DMS153 treated with DMSO at 0.1 percent for 48 hours (cell line): ENCODE results near the gene VMP1.

Source experiments
- DNase-seq: peaks from one replicate; lab custom pipeline; 2025; ENCODE audit not compliant: unreplicated experiment; lab: John Stamatoyannopoulos, UW

VMP1 gene

DNA sequence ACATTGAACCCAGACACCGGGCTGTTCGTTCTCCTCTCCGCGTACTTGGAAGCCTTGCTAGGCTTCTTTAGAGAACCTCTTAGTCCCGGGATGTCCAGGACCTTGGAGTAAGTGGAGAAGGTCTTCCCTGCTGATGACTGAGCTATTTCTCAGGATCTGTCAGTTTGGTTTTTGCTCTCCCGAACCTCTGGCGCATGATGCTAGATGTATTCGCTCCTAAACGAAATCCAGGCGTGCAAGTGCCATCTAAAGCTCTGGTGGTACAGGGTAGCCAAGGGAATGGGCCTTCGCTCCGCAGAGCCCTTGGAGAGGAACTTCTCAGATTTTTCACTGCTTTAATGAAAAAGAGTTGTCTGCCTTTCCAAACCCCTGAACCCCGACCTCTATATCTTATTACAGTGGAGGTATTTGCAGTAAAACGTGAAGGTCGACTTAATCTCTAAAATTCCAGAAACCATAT is 547 bp downstream of the VMP1 start:
- DNase-seq = no peak

DNA sequence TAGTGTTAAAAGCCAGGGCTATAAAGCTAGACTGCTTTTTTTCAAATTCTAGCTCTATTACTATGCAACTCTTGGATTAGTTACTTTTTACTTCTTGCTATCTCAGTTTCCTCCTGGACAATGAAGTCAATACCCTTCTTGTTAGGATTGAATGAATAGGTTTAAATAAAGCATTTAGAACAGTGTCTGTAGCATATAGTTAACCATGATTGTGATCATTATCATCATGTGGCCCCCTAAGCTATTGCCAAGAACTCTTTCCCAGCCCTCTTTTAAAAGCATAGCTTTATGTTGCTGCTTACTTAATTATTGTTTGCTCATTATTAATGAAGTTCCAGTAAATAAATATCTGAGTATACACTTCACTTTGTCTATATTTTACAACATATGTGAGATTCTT is 4.5 kb downstream of the VMP1 start:
- no peak for DNase-seq

DNA sequence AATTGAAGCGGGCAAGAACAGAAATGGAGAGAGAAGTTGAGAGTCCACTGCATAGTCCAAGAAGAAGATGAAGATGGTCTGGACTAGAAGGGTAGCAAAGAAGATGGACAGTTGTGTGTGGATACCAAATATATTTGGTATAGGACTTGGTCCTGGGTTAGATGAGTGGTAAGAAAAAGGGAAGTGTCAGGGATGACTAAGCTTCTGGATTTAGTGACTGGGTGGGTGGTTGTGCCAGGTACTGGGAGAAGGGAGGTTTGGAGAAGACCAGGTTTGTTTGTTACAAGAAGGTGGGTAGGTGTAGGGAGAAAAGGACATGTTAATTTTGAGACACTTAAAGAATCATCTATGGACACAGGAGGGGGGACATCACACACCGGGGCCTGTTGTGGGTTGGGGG is 5.4 kb downstream of the VMP1 start:
- no peak for DNase-seq

DNA sequence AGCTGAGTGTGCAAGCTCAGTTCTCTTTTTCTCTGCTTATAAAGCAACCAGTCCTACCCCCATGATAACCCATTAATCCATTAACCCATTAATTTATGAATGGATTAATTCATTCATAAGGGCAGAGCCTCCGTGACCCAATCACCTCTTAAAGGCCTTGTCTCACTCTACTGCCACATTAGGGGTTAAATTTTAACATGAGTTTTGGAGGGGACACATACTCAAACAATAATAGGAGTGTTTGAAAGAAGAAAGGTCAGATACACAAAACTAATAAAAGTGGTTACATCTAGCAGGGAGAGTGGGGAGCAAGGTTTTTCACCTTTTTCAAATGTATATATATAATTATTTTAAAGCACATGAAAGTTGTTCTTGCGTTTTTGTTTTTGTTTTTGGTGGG is 6.8 kb downstream of the VMP1 start:
- no peak for DNase-seq

DNA sequence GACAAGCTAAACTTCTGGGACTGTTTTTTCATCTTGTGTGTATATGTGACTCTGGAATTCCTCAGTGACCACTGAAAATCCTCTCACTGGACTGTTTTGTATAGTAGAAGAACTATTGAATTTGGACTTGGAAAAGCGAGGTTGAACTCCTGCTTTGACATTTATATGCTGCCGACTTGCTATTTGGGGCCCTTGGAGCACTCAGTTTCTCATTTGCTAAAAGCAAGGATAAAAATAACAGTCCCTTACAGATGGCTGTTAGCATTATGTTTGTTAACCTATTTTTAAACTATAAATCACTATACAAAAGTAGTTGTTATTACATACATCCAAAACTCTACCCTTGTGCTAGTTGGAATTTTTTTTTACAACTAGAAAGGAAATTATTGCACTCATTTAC is 9.0 kb downstream of the VMP1 start:
- DNase-seq = no peak

DNA sequence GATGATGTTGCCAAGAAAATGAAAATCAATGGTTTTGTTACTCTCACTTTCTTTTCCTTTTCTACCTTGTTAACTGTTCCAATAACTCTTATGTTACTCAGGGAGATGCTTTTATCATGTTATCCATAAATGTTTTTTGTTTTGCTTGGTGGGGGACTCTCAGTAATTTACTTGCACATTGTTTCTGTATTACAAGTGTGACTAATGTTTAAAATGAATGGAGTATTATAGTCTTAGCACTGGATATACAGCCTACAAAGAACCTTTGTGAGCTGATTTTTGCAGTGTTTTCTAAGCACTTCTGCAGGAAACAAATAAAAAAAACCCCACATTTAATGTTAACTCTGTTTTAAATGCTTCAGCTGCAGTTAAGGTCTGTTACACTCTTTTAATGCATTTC is 12.1 kb downstream of the VMP1 start:
- no peak for DNase-seq

DNA sequence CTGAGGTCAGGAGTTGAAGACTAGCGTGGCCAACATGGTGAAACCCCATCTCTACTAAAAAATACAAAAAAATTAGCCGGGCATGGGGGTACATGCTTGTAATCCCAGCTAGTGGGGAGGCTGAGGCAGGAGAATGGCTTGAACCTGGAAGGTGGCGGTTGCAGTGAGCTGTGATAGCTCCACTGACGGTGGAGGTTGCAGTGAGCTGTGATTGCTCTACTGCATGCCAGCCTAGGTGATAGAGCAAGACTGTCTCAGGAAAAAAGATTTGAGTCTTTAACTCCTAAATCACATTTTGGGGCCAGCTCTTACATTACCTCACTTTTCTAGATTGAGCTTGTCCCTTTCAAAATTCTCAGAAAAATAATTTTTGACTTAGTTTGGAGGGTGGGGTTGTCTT is 15.2 kb downstream of the VMP1 start:
- no peak for DNase-seq

DNA sequence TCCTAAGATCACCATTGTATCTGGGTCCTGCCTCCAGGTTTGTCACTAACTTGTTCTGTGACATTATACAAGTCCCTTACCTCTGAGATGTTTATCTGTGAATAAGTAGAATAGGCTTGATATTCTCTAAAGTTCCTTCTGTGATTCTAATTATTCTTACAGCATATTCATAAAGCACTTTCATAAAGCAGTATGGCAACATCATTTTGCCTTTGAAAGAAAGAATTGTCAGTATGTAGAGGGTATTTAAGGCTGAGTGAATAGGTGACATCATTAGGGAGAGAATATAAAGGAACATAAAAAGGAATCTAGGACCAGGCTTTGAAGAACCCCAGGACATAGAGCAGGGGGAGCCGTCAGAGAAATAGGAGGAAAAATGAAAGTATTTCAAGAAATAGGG is 15.6 kb downstream of the VMP1 start:
- no peak for DNase-seq

DNA sequence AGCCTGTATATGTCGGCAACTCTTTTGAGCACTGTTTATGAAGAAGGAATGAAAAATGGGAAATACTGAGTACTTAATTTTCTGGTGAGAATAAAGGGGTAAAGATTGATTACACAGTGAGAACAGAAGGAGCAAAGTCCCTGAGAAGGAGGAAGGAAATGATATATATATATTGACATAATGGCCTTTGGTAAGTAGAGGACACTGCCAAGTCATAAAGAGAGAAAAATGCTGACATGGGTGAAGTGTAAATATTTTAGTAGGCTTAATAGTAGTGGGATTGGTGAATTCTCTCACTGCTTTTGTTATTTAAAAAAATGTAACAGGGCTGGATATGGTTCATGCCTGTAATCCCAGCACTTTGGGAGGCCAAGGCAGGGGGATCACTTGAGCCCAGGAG is 16.2 kb downstream of the VMP1 start:
- no peak for DNase-seq

DNA sequence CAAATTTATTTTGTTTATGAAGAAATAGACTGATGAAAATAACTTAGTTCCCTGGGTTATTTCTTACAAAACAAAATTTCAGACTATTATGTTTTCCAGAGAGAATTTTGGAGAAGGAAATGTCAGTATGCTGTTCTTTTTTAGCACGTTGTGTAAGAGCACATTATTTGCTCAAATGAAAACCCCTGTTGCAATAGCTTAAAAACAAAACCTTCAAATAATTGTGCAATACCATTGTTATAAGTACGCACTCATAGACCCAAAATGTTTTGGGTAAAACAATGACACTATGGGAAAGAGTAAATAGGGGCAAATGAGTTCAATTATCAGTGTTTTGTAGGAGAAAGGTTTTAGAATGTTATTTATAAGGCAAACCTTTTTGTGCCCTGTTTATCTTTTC is 18.2 kb downstream of the VMP1 start:
- no peak for DNase-seq

DNA sequence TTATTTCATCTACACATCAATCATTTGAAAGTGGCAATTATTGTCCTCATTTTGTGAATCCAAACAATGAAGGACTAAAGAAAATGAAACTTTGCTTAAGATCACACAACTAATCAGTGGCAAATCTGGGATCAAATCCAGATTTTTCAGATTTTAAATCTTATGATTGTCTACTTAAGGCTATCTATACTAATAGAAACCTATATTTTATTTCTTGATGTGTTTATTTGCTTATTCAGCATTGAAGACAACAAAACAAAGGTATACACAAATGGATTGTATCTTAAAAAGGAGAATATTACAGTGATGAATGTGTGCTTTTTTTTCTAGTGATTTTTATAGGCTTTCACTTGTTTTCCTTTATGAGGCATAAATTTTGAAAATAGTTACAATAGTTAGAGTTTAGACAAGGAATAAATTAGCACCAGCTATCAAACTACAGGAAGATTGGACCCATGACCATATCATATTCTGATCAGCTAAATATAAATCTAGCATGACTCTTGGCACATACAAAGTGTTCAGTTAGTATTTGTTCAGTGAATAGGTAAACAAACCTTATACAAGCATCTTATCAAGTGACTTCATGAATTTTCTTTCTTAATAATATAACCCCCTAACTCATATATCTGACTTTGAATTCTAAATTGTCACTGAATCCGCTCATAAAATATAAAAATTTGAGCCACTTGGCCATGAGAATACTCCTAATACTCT is 20.5 kb downstream of the VMP1 start:
- no peak for DNase-seq

DNA sequence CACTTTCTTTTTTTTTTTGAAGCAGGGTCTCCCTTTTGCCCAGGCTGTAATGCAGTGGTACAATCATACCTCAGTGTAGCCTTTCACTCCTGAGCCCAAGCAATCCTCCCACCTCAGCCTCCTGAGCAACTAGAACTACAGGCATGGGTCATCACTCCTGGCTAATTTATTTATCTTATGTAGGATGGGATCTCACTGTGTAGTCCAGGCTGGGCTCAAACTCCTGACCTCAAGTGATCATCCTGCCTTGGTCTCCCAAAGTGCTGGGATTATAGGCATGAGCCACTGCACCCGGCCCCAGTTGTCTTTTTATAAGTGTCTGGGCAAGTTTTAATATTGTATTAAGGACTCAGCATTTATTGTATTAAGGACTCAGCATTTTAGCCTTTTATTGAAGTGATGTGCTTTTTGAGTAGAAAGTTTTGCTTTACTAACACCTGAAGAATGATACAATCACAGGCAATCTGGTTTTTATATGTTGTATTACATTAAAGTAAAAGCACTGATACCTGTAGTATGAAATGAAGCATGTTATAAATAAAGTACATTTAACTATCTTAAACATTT is 22.9 kb downstream of the VMP1 start:
- no peak for DNase-seq

DNA sequence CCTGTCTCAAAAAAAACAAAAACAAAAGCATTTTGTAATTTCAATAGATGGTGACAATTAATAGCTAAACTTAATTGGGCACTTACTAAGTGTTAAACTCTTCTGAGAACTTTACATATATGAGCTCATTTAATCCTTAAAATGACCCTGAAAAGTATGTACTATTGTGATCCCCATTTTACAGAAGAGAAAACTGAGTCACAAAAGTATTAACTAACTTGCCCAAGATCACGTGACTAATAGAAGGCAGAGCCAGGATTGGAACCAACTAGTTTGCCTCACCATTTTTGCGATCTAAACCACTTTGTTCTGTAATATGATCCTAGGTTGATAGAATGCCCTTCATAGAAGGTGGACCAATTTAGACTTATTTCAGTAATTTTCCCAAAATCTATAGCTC is 26.2 kb downstream of the VMP1 start:
- no peak for DNase-seq

DNA sequence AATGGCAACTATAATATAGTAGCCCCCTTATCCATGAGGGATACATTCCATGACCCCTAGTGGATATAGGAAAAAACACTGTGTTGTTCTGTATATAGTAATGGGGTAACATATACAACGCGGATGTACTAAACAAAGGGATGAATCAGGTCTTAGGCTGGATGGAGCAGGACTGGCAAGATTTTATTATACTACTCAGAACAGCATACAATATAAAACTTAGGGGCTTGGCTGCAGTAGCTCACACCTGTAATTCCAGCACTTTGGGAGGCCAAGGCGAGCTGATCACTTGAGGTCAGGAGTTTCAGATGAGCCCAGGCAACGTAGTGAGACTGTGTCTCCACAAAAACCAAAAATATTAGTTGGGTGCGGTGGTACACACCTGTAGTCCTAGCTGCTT is 26.8 kb downstream of the VMP1 start:
- DNase-seq = no peak

DNA sequence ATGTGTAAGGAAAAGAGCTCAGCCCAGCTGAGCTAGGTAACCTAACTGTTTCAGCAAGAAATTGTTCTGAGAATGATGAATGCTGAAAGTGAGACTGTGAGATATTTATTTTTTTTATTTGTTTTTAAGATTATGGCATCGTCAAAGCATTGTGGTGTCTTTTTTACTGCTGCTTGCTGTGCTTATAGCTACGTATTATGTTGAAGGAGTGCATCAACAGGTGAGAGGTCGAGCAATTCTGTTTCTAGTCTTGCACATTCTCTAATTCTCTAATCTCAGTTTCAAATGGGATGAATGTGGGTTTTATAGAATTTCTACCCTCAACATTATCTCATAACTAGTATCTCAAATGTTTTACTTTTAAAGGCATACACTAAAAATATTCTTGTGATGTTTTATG is 29.9 kb downstream of the VMP1 start:
- DNase-seq = no peak

DNA sequence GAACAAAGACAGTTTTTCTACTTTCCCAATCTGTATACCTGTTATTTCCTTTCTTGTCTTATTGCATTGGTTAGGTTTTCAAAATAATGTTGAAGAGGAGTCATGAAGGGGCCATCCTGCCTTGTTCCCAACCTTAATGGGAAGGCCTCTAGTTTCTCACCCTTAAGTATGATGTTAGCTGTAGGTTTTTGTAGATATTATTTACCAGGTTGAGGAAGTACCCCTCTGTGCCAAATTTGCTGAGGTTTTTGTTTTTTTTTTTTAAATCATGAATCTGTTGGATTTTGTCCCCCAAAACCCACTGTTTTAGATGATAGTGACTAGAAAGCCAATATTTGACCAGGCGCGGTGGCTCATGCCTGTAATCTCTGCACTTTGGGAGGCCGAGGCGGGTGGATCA is 36.4 kb downstream of the VMP1 start:
- DNase-seq = no peak

DNA sequence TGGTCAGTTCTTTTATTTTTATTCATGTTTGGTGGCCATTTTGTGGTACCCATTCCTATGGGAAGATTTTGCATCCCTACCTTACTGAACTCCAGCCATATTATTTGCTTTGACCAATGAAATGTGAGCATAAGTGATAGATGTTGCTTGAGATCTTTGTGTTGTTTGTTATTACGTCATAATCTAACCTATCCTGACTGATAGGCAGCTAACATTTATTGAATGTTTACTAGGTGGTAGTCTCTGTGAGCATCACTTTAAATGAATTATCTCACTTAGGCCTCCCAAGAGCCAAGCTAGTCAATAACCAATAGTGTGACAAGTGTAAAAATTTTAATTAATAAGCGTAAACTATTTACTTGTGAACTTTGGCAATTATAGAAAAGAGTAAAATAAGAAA is 37.6 kb downstream of the VMP1 start:
- no peak for DNase-seq

DNA sequence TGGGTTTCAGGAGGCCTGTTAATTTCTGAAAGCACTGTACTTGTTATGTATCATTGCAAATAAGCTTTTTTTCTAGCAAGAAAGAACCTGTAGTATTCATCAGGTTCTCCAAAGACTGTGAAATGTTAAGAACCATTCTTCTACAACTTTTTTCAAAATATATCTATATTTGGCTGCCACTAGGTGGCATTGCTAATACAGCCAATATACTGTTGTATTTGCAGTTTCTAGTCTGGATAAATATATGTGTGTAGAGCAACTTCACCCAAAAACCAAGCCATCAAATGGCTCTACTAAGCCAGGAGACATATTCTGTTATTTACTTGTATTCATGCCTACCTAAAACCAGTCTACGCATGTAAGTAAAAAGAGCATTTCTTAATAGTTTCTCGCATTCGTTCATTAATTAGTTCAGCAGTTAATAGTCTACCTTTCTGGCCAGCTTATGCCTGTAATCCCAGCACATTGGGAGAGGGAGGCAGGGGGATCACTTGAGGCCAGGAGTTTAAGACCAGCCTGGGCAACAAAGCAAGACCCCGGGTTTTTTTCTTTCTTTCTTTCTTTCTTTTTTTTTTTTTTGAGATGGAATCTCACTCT is 39.5 kb downstream of the VMP1 start:
- peak; percentile 14 for DNase-seq

DNA sequence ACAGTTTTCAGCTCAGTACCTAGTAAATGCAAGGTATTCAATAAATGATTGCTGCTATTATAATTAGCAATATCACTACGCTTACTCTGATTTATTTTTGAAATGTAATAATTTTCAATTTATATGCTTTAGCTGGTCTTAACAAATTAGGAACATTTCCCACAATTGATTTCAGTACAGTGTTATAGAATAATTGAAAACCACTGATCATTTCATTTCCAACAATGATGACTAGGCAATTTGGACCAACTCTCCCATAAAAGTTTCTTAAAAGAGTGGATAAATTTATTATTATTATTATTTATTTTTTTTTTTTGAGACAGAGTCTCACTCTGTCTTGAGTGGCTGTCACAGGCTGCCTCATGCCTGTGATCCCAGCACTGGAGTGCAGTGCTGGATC is 41.1 kb downstream of the VMP1 start:
- DNase-seq = no peak

DNA sequence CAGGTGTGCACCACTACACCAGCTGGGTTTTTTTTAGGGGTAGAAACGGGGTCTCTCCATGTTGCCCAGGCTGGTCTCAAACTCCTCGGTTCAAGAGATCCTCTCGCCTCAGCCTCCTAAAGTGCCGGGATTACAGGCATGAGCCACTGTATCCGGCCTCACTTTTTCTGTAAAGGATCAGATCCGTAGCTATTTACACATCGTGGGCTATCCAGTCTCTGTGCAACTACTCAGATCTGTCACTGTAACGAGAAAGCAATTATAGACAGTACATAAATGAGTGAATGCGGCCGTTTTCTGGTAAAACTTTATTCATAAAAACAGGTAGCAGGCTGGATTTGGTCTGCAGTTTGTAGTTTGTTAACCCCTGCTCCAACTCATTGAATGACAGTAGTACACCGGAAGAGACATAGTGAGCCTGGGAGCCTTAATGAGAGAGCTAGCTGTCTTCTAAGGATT is 44.5 kb downstream of the VMP1 start:
- DNase-seq = no peak

DNA sequence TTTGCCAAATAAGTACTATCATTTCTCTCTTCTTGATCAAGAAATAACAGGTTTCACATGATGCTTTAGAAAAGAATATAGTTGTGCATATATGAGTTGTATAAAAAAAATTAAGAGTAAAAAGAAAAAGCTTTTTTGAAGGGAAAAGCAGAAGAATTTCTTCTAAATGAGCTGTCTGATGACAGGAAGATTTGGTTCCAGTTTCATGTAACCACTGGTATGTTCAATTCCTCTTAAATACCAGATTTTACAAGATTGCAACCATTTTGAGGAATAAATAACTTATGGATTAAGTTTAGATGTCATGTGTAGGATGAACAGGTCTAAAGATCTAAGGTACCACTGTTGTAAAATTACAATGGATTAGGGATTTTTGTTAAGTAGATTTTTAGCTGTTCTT is 45.0 kb downstream of the VMP1 start:
- DNase-seq = no peak

DNA sequence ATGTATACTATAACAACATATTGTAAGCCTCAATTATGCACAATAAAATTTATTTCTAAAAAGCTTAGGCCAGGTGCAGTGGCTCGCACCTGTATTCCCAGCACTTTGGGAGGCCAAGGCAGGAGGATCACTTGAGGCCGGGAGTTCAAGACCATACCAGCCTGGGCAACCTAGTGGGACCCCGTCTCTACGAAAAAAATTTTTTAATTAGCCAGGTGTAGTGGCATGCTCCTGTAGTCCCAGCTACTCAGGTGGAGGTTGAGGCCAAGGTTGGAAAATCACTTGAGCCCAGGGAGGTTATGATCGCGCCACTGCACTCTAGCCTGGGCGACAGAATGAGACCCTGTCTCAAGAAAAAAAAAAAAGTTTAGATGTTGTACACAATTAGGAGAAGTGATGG is 45.5 kb downstream of the VMP1 start:
- no peak for DNase-seq
